Stimulated activated CD4-positive, alpha-beta T cell treated with anti-CD3 and anti-CD28 coated beads, Interleukin-15, amount 100 ng/mL, for 24 hours (primary cell): ENCODE results near the gene SMIM41.
A peak's percentile ranks its signal among the peaks of the same experiment; 100 is the strongest.

Experiments used
- DNase-seq: peaks from one replicate; pipeline ENCODE4 v3.0.0-alpha.2; 2020

The SMIM41 gene

GRCh38 chr12:52149651-52150241 lies 70.2 kb downstream of the SMIM41 start:
- DNase-seq = no peak

GRCh38 chr12:52151153-52151836 lies 71.8 kb downstream of the SMIM41 start:
- DNase-seq = no peak

GRCh38 chr12:52151837-52152783 lies 72.6 kb downstream of the SMIM41 start:
- DNase-seq = peak; percentile 77

- DNase-seq = no peak
Observed at GRCh38 chr12:52152905-52153317, 73.4 kb downstream of the SMIM41 start.

GRCh38 chr12:52155048-52155868 lies 75.8 kb downstream of the SMIM41 start:
- DNase-seq = no peak

- DNase-seq = no peak
Observed at GRCh38 chr12:52156311-52156710, 76.8 kb downstream of the SMIM41 start.

GRCh38 chr12:52156757-52157565 lies 77.5 kb downstream of the SMIM41 start:
- peak; percentile 79 for DNase-seq

- no peak for DNase-seq
Observed at GRCh38 chr12:52157566-52158150, 78.2 kb downstream of the SMIM41 start.
